MM.1S (cell line): ENCODE data around the gene PCYT2.

ENCODE experiments used
- EZH2 ChIP-seq: fragments of 300-600 bp; sonication (generic); optimal IDR thresholded peaks from 2 replicates; pipeline ENCODE3; 2017; ENCODE audit warnings: low read depth, mild to moderate bottlenecking, antibody characterized with exemption, low read length, mixed read lengths
- EZH2phosphoT487 ChIP-seq: fragments of 300-600 bp; sonication (generic); IDR thresholded peaks from 2 replicates; pipeline ENCODE4 v1.6.1; 2018; ENCODE audit warnings: antibody characterized with exemption, low read length
- TF ChIP-seq, protein P1 (sequence below): fragments of 300-600 bp; sonication (generic); IDR thresholded peaks from 2 replicates; pipeline ENCODE4 v1.5.1; 2016; ENCODE audit warnings: antibody characterized with exemption, low read length, mixed read lengths

DNA sequence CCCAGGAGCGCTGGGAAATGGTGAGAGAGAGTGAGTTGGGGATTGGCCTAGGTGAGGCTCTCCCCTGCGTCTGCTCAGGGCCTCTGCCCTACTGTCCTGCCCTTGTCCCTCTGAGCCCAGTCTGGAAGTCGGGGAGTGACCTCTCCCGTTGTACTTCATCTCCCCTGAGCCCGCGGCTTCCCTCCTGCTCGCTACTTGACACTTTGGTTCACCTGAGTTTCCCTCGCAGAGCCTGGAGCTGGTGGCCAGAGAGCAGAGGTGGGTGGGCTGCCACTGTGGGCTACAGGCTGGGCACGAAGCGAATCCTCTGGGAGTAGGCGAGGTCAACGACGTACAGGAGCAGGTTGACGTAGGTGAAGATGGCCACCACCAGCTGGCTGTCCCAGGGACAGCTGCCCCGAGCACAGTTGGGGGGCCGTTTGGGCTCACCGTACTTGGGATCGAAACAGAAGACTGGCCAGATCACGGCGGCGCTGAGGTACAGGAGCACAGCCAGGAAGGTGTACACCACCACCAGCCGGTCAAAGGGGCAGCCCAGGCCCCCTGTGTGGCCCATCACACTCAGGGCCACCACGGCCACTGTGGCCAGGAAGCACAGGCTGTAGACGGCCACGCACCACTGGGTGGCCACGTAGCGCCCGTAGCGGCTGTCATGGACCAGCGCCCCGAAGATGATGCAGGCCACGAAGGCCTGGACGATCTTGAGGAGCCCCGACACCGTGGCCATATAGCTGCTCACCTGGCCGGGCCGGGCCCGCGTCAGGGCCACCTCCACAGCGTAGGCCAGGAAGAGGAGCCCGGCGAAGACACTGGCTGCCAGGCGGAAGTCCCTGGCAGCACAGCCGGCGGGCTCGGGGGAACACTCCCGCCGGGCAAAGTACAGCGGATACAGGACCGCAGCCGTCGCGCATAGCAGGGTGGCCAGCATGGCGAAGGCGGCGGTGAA is 29.6 kb upstream of the PCYT2 start:
- TF ChIP-seq, protein P1, sequence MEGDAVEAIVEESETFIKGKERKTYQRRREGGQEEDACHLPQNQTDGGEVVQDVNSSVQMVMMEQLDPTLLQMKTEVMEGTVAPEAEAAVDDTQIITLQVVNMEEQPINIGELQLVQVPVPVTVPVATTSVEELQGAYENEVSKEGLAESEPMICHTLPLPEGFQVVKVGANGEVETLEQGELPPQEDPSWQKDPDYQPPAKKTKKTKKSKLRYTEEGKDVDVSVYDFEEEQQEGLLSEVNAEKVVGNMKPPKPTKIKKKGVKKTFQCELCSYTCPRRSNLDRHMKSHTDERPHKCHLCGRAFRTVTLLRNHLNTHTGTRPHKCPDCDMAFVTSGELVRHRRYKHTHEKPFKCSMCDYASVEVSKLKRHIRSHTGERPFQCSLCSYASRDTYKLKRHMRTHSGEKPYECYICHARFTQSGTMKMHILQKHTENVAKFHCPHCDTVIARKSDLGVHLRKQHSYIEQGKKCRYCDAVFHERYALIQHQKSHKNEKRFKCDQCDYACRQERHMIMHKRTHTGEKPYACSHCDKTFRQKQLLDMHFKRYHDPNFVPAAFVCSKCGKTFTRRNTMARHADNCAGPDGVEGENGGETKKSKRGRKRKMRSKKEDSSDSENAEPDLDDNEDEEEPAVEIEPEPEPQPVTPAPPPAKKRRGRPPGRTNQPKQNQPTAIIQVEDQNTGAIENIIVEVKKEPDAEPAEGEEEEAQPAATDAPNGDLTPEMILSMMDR = no peak
- no peak for TF ChIP-seq EZH2phosphoT487
- TF ChIP-seq EZH2 = no peak
